GM12878 (cell line): ENCODE results near the gene MRNIP. TPM values are rescaled to one million over a fixed set of nuclear protein-coding genes. Genes with fewer than 3 reads are reported as not detected.
A peak's percentile ranks its signal among the peaks of the same experiment; 100 is the strongest.

Experiments used
- ASH2L ChIP-seq: fragments of 300-600, 200-600 bp; sonication (generic); IDR thresholded peaks from 2 replicates; pipeline ENCODE4 v1.6.1; 2017; ENCODE audit warnings: low read depth, mild to moderate bottlenecking, borderline replicate concordance
- ATF7 ChIP-seq: fragments of 450-650 bp; IDR thresholded peaks from 2 replicates; pipeline ENCODE4 v1.6.1; 2016; ENCODE audit warnings: low read depth, mild to moderate bottlenecking
- BHLHE40 ChIP-seq, 2 experiments: fragments of 450-650 bp in 1 of 2; IDR thresholded peaks; 2 replicates each; pipeline ENCODE4 v1.6.1; 2011 to 2017; ENCODE audit warnings: low read depth in 2 of 2, borderline replicate concordance in 1 of 2, improper control_type of control experiment in 1 of 2, low read length in 1 of 2, mild to moderate bottlenecking in 1 of 2
- CBX3 ChIP-seq: fragments of 200-600 bp; sonication (generic); IDR thresholded peaks from 2 replicates; pipeline ENCODE4 v1.6.1; 2016; ENCODE audit warnings: low read depth, borderline replicate concordance
- CBX5 ChIP-seq: sonication (generic); IDR thresholded peaks from 2 replicates; pipeline ENCODE4 v1.6.1; 2016; ENCODE audit warnings: low read depth, moderate library complexity, mild to moderate bottlenecking, inconsistent platforms
- CREB1 ChIP-seq: IDR thresholded peaks from 2 replicates; pipeline ENCODE4 v1.6.1; 2012; ENCODE audit warnings: low read depth, mild to moderate bottlenecking, inconsistent platforms
- CTCF ChIP-seq, 3 experiments: IDR thresholded peaks in 2 of 3; conservative IDR thresholded peaks in 1 of 3; 2 replicates each; pipeline ENCODE4 v1.5.1; 2011; ENCODE audit warnings: low read depth in 3 of 3, low read length in 3 of 3, mild to moderate bottlenecking in 3 of 3, control low read depth in 2 of 3, moderate library complexity in 2 of 3, inconsistent platforms in 1 of 3, mixed read lengths in 1 of 3; ENCODE audit not compliant: control insufficient read depth in 2 of 3, insufficient read depth in 1 of 3; ENCODE audit errors: extremely low read depth in 1 of 3
- E2F4 ChIP-seq: IDR thresholded peaks from 2 replicates; pipeline ENCODE4 v1.6.1; 2012; ENCODE audit warnings: low read depth, low read length, improper control_type of control experiment
- GATAD2B ChIP-seq: fragments of 450-650 bp; conservative IDR thresholded peaks from 2 replicates; pipeline ENCODE4 v1.6.1; 2017; ENCODE audit warnings: low read depth, mild to moderate bottlenecking, moderate library complexity
- HCFC1 ChIP-seq: fragments of 150-350 bp; IDR thresholded peaks from 2 replicates; pipeline ENCODE4 v1.6.1; 2014; ENCODE audit warnings: low read length
- HDAC2 ChIP-seq: fragments of 200-600 bp; sonication (generic); IDR thresholded peaks from 2 replicates; pipeline ENCODE4 v1.6.1; 2017
- IKZF2 ChIP-seq, 2 experiments: fragments of 450-650 bp; IDR thresholded peaks; 2 replicates each; pipeline ENCODE4 v1.6.1; 2017; ENCODE audit warnings: mild to moderate bottlenecking in 2 of 2, moderate library complexity in 2 of 2
- IRF4 ChIP-seq: IDR thresholded peaks from 2 replicates; pipeline ENCODE4 v1.6.1; 2011; ENCODE audit warnings: low read depth, low read length
- KDM1A ChIP-seq: fragments of 200-600 bp; sonication (generic); IDR thresholded peaks from 2 replicates; pipeline ENCODE4 v1.6.1; 2016; ENCODE audit warnings: borderline replicate concordance
- MEF2A ChIP-seq: IDR thresholded peaks from 2 replicates; pipeline ENCODE4 v1.6.1; 2011; ENCODE audit warnings: low read depth, mild to moderate bottlenecking, low read length, moderate library complexity; ENCODE audit not compliant: insufficient read depth
- MYB ChIP-seq: fragments of 150-350 bp; IDR thresholded peaks from 2 replicates; pipeline ENCODE4 v1.6.1; 2014; ENCODE audit warnings: mild to moderate bottlenecking, low read depth, low read length, borderline replicate concordance
- NR2C1 ChIP-seq: fragments of 450-650 bp; IDR thresholded peaks from 2 replicates; pipeline ENCODE4 v1.6.1; 2017; ENCODE audit warnings: antibody characterized with exemption, mild to moderate bottlenecking, moderate library complexity
- NR2F1 ChIP-seq: fragments of 450-650 bp; conservative IDR thresholded peaks from 2 replicates; pipeline ENCODE4 v1.6.1; 2017; ENCODE audit warnings: mild to moderate bottlenecking
- PAX8 ChIP-seq: fragments of 450-650 bp; IDR thresholded peaks from 2 replicates; pipeline ENCODE4 v1.6.1; 2017; ENCODE audit warnings: mild to moderate bottlenecking, moderate library complexity
- PKNOX1 ChIP-seq: fragments of 450-650 bp; IDR thresholded peaks from 2 replicates; pipeline ENCODE4 v1.6.1; 2016; ENCODE audit warnings: mild to moderate bottlenecking
- POLR2AphosphoS5 ChIP-seq: IDR thresholded peaks from 2 replicates; pipeline ENCODE4 v1.6.1; 2011; ENCODE audit warnings: mild to moderate bottlenecking, low read length, inconsistent platforms
- POU2F2 ChIP-seq: IDR thresholded peaks from 3 replicates; pipeline ENCODE4 v1.6.1; 2011; ENCODE audit warnings: low read depth, mild to moderate bottlenecking, low read length, borderline replicate concordance
- RELA ChIP-seq: fragments of 450-650 bp; IDR thresholded peaks from 2 replicates; pipeline ENCODE4 v1.8.0; 2014; ENCODE audit warnings: borderline replicate concordance; ENCODE audit not compliant: partially characterized antibody
- SREBF2 ChIP-seq: IDR thresholded peaks from 2 replicates; pipeline ENCODE4 v1.6.1; 2012; ENCODE audit warnings: mild to moderate bottlenecking, low read length
- SRF ChIP-seq, 2 experiments: IDR thresholded peaks; 2 replicates each; pipeline ENCODE4 v1.6.1; 2011; ENCODE audit warnings: low read depth in 2 of 2, low read length in 2 of 2, mild to moderate bottlenecking in 1 of 2, moderate library complexity in 1 of 2
- STAT3 ChIP-seq: IDR thresholded peaks from 2 replicates; pipeline ENCODE4 v1.6.1; 2011; ENCODE audit warnings: low read depth, low read length, improper control_type of control experiment
- SUZ12 ChIP-seq: fragments of 200-600 bp; sonication (generic); IDR thresholded peaks from one replicate; pipeline ENCODE4 v1.6.1; 2018; ENCODE audit warnings: antibody characterized with exemption, mild to moderate bottlenecking; ENCODE audit not compliant: unreplicated experiment
- TBL1XR1 ChIP-seq: IDR thresholded peaks from 2 replicates; pipeline ENCODE4 v1.6.1; 2012; ENCODE audit warnings: low read depth, low read length, improper control_type of control experiment
- TCF7 ChIP-seq: IDR thresholded peaks from 2 replicates; pipeline ENCODE4 v1.6.1; 2014; ENCODE audit warnings: antibody characterized with exemption, borderline replicate concordance
- WRNIP1 ChIP-seq: IDR thresholded peaks from 2 replicates; pipeline ENCODE4 v1.6.1; 2011; ENCODE audit warnings: low read depth, low read length, improper control_type of control experiment, borderline replicate concordance
- ZSCAN29 ChIP-seq: fragments of 450-650 bp; IDR thresholded peaks from 2 replicates; pipeline ENCODE4 v1.6.1; 2017; ENCODE audit warnings: mild to moderate bottlenecking, moderate library complexity
- polyA plus RNA-seq, 11 experiments: library from polyadenylated mRNA; depleted of rRNA in 4 of 11; unstranded in 6 of 11; stranded (reverse) in 5 of 11; fragments of >200 nt; fragmentation: Nextera tagmentation in 4 of 11; fragmentation: Illumina TruSeq in 1 of 11; extraction: Ambion mirVana in 4 of 11; extraction: Trizol in 1 of 11; gene quantifications; 1 replicate in 1 of 11; 2 replicates in 10 of 11; pipeline versions ENCODE4 v1.2.1 to v1.2.3, GENCODE V29; 2011 to 2016; ENCODE audit warnings: inconsistent platforms in 2 of 11, missing spikeins in 2 of 11, low read depth in 1 of 11
- total RNA-seq, 4 experiments: library from RNA; depleted of rRNA in 3 of 4; stranded (reverse); fragments of >200 nt in 3 of 4; fragmentation: Illumina TruSeq in 1 of 4; extraction: Trizol in 1 of 4; gene quantifications; 2 replicates each; pipeline versions ENCODE4 v1.2.1 to v1.2.3, GENCODE V29; 2013 to 2021

MRNIP gene
- total and polyA plus RNA-seq, 10 of the 15 experiments (the other 5 are each of a cell fraction or from before 2014, with no cell fraction given), result 2.4 to 30.4 (median 13.1) TPM

GRCh38 chr5:179818746-179819295 is 39.8 kb downstream of the MRNIP start (continued):
- TF ChIP-seq POU2F2, result peak; percentile 20; the same call in 1 of the 3 replicates
- no peak for TF ChIP-seq IRF4
- TF ChIP-seq E2F4, result peak; percentile 61
- TF ChIP-seq ATF7, result peak; percentile 91
- TF ChIP-seq NR2F1, result peak; percentile 95
- TF ChIP-seq CREB1, result peak; percentile 91
- TF ChIP-seq RELA, result peak; percentile 99
- no peak for TF ChIP-seq CTCF (IDR thresholded peaks at IDR 0.05 in 2 of 3, conservative IDR thresholded peaks at IDR 0.05 in 1 of 3; ENCODE audit: control insufficient read depth in 2 of 3, extremely low read depth in 1 of 3, insufficient read depth in 1 of 3, low read depth in 3 of 3, low read length in 3 of 3)
- no peak for TF ChIP-seq TCF7
- no peak for TF ChIP-seq CBX5
- no peak for TF ChIP-seq STAT3
- no peak for TF ChIP-seq ASH2L
- no peak for TF ChIP-seq SREBF2
- no peak for TF ChIP-seq HDAC2
- peak; percentile 44; the same call in 1 of the 2 replicates for TF ChIP-seq GATAD2B
- 0 out of 2 replicates have a peak, but pooled peaks have one; percentile 33 for TF ChIP-seq MEF2A
- peak; percentile 71; the same call in 1 of the 2 replicates for TF ChIP-seq POLR2AphosphoS5
- no peak for TF ChIP-seq PAX8
- peak; percentile 76 for TF ChIP-seq TBL1XR1
- peak; percentile 33 to 50; a peak in 3 of 4 replicates for TF ChIP-seq IKZF2 (IDR thresholded peaks at IDR 0.05)
- TF ChIP-seq SUZ12, result no peak
- TF ChIP-seq CBX3, result no peak
- TF ChIP-seq HCFC1, result no peak
- no peak for TF ChIP-seq KDM1A
- TF ChIP-seq PKNOX1, result no peak; the same call in 1 of the 2 replicates
- TF ChIP-seq WRNIP1, result no peak
- no peak for TF ChIP-seq ZSCAN29
- no peak for TF ChIP-seq MYB
- TF ChIP-seq SRF (IDR thresholded peaks at IDR 0.05; ENCODE audit: low read depth in 2 of 2, low read length in 2 of 2), result no peak
- TF ChIP-seq BHLHE40 (IDR thresholded peaks at IDR 0.05; ENCODE audit: borderline replicate concordance in 1 of 2, low read depth in 2 of 2, low read length in 1 of 2), result peak in 1 of 2 experiments; percentile 84; a peak in 3 of 4 replicates
- TF ChIP-seq NR2C1, result peak; percentile 94
